Lower leg skin (tissue), 3 donors: Measurements from ENCODE around the gene PDE7B.

ENCODE experiments used
- POLR2A ChIP-seq, 2 donors: fragments of 450-650 bp; IDR thresholded peaks; one replicate each; pipeline ENCODE4 v1.6.1; 2016 to 2017; ENCODE audit warnings: antibody characterized with exemption in 2 of 2, mild to moderate bottlenecking in 1 of 2, moderate library complexity in 1 of 2
- TF ChIP-seq, protein P1 (sequence below), 3 donors: fragments of 450-650 bp; IDR thresholded peaks; one replicate each; pipeline ENCODE4 v1.5.1; 2016; ENCODE audit warnings: antibody characterized with exemption in 3 of 3, mild to moderate bottlenecking in 3 of 3, moderate library complexity in 2 of 3

GRCh38 chr6:136180704-136181511 is 329.4 kb downstream of the PDE7B start:
- TF ChIP-seq, protein P1, sequence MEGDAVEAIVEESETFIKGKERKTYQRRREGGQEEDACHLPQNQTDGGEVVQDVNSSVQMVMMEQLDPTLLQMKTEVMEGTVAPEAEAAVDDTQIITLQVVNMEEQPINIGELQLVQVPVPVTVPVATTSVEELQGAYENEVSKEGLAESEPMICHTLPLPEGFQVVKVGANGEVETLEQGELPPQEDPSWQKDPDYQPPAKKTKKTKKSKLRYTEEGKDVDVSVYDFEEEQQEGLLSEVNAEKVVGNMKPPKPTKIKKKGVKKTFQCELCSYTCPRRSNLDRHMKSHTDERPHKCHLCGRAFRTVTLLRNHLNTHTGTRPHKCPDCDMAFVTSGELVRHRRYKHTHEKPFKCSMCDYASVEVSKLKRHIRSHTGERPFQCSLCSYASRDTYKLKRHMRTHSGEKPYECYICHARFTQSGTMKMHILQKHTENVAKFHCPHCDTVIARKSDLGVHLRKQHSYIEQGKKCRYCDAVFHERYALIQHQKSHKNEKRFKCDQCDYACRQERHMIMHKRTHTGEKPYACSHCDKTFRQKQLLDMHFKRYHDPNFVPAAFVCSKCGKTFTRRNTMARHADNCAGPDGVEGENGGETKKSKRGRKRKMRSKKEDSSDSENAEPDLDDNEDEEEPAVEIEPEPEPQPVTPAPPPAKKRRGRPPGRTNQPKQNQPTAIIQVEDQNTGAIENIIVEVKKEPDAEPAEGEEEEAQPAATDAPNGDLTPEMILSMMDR (IDR thresholded peaks at IDR 0.05): no peak
- TF ChIP-seq POLR2A (IDR thresholded peaks at IDR 0.05): no peak
